Spleen (tissue), 7 donors: Measurements from ENCODE around the gene CES4A.

Source experiments
- CTCF ChIP-seq, 11 experiments: fragments of 200-600 bp in 7 of 11; fragments of 450-650 bp in 4 of 11; sonication (generic) in 4 of 11; IDR thresholded peaks in 8 of 11; conservative IDR thresholded peaks in 3 of 11; 1 replicate in 7 of 11; 2 replicates in 4 of 11; pipeline versions ENCODE4 v1.4.0 to v1.8.0; 2016 to 2021; ENCODE audit warnings: antibody characterized with exemption in 11 of 11, inconsistent platforms in 4 of 11, mild to moderate bottlenecking in 1 of 11
- POLR2A ChIP-seq, 3 donors: fragments of 450-650 bp; IDR thresholded peaks; one replicate each; pipeline ENCODE4 v1.5.1; 2017; ENCODE audit warnings: antibody characterized with exemption in 3 of 3, mild to moderate bottlenecking in 1 of 3
- donor health status: DM: no; HTN: no; CAD: no; lungs with moderate emphysema.
- donor health status: DM: no; HTN: no; CAD: no.
- donor health status: DM: no; HTN: no; CAD: no.

GRCh38 chr16:67016143-67016542, 27.8 kb downstream of the CES4A start:
- TF ChIP-seq CTCF (IDR thresholded peaks at IDR 0.05 in 8 of 11, conservative IDR thresholded peaks at IDR 0.05 in 3 of 11) (no peak), POLR2A (IDR thresholded peaks at IDR 0.05) (no peak)
